Trophoblast cell (in vitro differentiated cells and primary cell): Measurements from ENCODE around the gene PCYT2.

ENCODE experiments used
- DNase-seq, 2 donors: peaks; one replicate each; pipeline ENCODE4 v3.0.0-alpha.2; 2016
- H2AFZ ChIP-seq: 2 replicates; pipeline ENCODE4 v1.6.1; 2013; ENCODE audit warnings: low read length, moderate library complexity, mild to moderate bottlenecking; ENCODE audit not compliant: insufficient read depth, poor library complexity
- H2AK5ac ChIP-seq: 2 replicates; pipeline ENCODE4 v1.6.1; 2013; ENCODE audit warnings: mild to moderate bottlenecking, low read length
- H2BK120ac ChIP-seq: 2 replicates; pipeline ENCODE4 v1.6.1; 2013; ENCODE audit warnings: low read length, mild to moderate bottlenecking, moderate library complexity; ENCODE audit not compliant: insufficient read depth, poor library complexity
- H2BK12ac ChIP-seq: 2 replicates; pipeline ENCODE4 v1.6.1; 2013; ENCODE audit warnings: mild to moderate bottlenecking, low read length, moderate library complexity
- H2BK5ac ChIP-seq: 2 replicates; pipeline ENCODE4 v1.6.1; 2013; ENCODE audit warnings: low read length, low read depth, moderate library complexity, mild to moderate bottlenecking; ENCODE audit not compliant: poor library complexity
- H3K14ac ChIP-seq: 2 replicates; pipeline ENCODE4 v1.6.1; 2013; ENCODE audit warnings: mild to moderate bottlenecking, low read length
- H3K18ac ChIP-seq: 2 replicates; pipeline ENCODE4 v1.6.1; 2013; ENCODE audit warnings: mild to moderate bottlenecking, low read length
- H3K23ac ChIP-seq: 2 replicates; pipeline ENCODE4 v1.6.1; 2013; ENCODE audit warnings: low read length
- H3K27ac ChIP-seq: 2 replicates; pipeline ENCODE4 v1.5.1; 2013; ENCODE audit warnings: low read depth, mild to moderate bottlenecking, inconsistent platforms, low read length, moderate library complexity
- H3K27me3 ChIP-seq: 2 replicates; pipeline ENCODE4 v1.6.1; 2013; ENCODE audit warnings: inconsistent platforms, mild to moderate bottlenecking, low read length, moderate library complexity; ENCODE audit not compliant: insufficient read depth
- H3K36me3 ChIP-seq, 2 experiments: 1 replicate in 1 of 2; 2 replicates in 1 of 2; pipeline ENCODE4 v1.6.1; 2013; ENCODE audit warnings: low read length in 2 of 2, mild to moderate bottlenecking in 2 of 2, moderate library complexity in 1 of 2; ENCODE audit not compliant: insufficient read depth in 2 of 2, control insufficient read depth in 1 of 2
- H3K4ac ChIP-seq: 2 replicates; pipeline ENCODE4 v1.6.1; 2013; ENCODE audit warnings: low read depth, mild to moderate bottlenecking, low read length, moderate library complexity
- H3K4me1 ChIP-seq, 2 experiments: 1 replicate in 1 of 2; 2 replicates in 1 of 2; pipeline ENCODE4 v1.6.1; 2013; ENCODE audit warnings: low read length in 2 of 2, mild to moderate bottlenecking in 2 of 2, moderate library complexity in 1 of 2; ENCODE audit not compliant: insufficient read depth in 2 of 2, control insufficient read depth in 1 of 2
- H3K4me2 ChIP-seq: 2 replicates; pipeline ENCODE4 v1.6.1; 2013; ENCODE audit warnings: inconsistent platforms, mild to moderate bottlenecking, low read length, moderate library complexity
- H3K4me3 ChIP-seq: 2 replicates; pipeline ENCODE4 v1.5.1; 2013; ENCODE audit warnings: mild to moderate bottlenecking, low read depth, low read length, inconsistent platforms
- H3K79me1 ChIP-seq: one replicate; pipeline ENCODE4 v1.6.1; 2013; ENCODE audit warnings: low read length
- H3K79me2 ChIP-seq: 2 replicates; pipeline ENCODE4 v1.6.1; 2013; ENCODE audit warnings: low read length, mild to moderate bottlenecking; ENCODE audit not compliant: control insufficient read depth, insufficient read depth, poor library complexity
- H3K9ac ChIP-seq: 2 replicates; pipeline ENCODE4 v1.6.1; 2013; ENCODE audit warnings: mild to moderate bottlenecking, low read length
- H3K9me3 ChIP-seq: 2 replicates; pipeline ENCODE4 v1.6.1; 2013; ENCODE audit warnings: low read depth, mild to moderate bottlenecking, control low read depth, inconsistent platforms, low read length; ENCODE audit not compliant: insufficient read depth
- H4K12ac ChIP-seq: 2 replicates; pipeline ENCODE4 v1.6.1; 2013; ENCODE audit warnings: low read depth, mild to moderate bottlenecking, low read length, moderate library complexity
- H4K8ac ChIP-seq: 2 replicates; pipeline ENCODE4 v1.6.1; 2013; ENCODE audit warnings: low read depth, mild to moderate bottlenecking, low read length, moderate library complexity
- H4K91ac ChIP-seq: one replicate; pipeline ENCODE4 v1.6.1; 2013; ENCODE audit warnings: low read depth, mild to moderate bottlenecking, low read length, moderate library complexity
- WGBS: extraction: QIAGEN DNeasy Blood & Tissue Kit; methylation state at CpG from one replicate; pipeline ENCODE4 v1.1.7; 2013; ENCODE audit warnings: missing lambda C conversion rate; ENCODE audit not compliant: insufficient read length, insufficient coverage; ENCODE audit errors: extremely low coverage; 5-methylcytosine and 5-hydroxymethylcytosine counted together

Gene PCYT2

GRCh38 chr17:81884968-81885367 lies 26.2 kb downstream of the PCYT2 start:
- no peak for DNase-seq
- no peak overlapping the region for H2AFZ ChIP-seq
- no peak overlapping the region for H3K14ac ChIP-seq
- no peak overlapping the region for H2BK5ac ChIP-seq
- H3K4me3 ChIP-seq, result no peak overlapping the region
- peaks cover 2% of the 10 kb centered on the region for H3K79me2 ChIP-seq
- H3K27ac ChIP-seq, result no peak overlapping the region
- no peak overlapping the region for H3K4me2 ChIP-seq
- H3K27me3 ChIP-seq, result no peaks in the 10 kb centered on the region
- peaks cover 57 to 68% of the 10 kb centered on the region in 2 experiments for H3K36me3 ChIP-seq
- no peak overlapping the region for H2AK5ac ChIP-seq
- no peaks in the 10 kb centered on the region for H3K4me1 ChIP-seq
- no peak overlapping the region for H2BK12ac ChIP-seq
- peaks cover 4% of the 10 kb centered on the region for H3K9me3 ChIP-seq
- H3K4ac ChIP-seq, result no peak overlapping the region
- WGBS, result no CpG with 5 or more reads among the region's 5 CpGs
- no peak overlapping the region for H4K91ac ChIP-seq
- H3K79me1 ChIP-seq, result no peaks in the 10 kb centered on the region
- no peak overlapping the region for H3K18ac ChIP-seq
- H2BK120ac ChIP-seq, result no peak overlapping the region
- no peak overlapping the region for H3K9ac ChIP-seq
- H4K8ac ChIP-seq, result no peak overlapping the region
- no peak overlapping the region for H4K12ac ChIP-seq
- no peak overlapping the region for H3K23ac ChIP-seq

- Histone ChIP-seq H2BK120ac (no peak overlapping the region), H3K4me2 (no peak overlapping the region), H3K79me1 (no peaks in the 10 kb centered on the region), H3K9me3 (peaks cover 4% of the 10 kb centered on the region), H3K36me3 (peaks cover 58 to 64% of the 10 kb centered on the region in 2 experiments), H2BK5ac (no peak overlapping the region), H3K79me2 (peaks cover 2% of the 10 kb centered on the region), H4K12ac (no peak overlapping the region), H3K4me3 (no peak overlapping the region), H3K4ac (no peak overlapping the region), H3K27ac (no peak overlapping the region), H3K4me1 (no peaks in the 10 kb centered on the region), H3K14ac (no peak overlapping the region), H3K18ac (no peak overlapping the region), H2AK5ac (no peak overlapping the region), H4K8ac (no peak overlapping the region), H2AFZ (no peak overlapping the region), H3K23ac (no peak overlapping the region), H2BK12ac (no peak overlapping the region), H4K91ac (no peak overlapping the region), H3K27me3 (no peaks in the 10 kb centered on the region), H3K9ac (no peak overlapping the region)
- no peak for DNase-seq
- WGBS, result no CpG with 5 or more reads among the region's 11 CpGs
Measured at GRCh38 chr17:81884520-81884919, 26.7 kb downstream of the PCYT2 start.

GRCh38 chr17:81879121-81879520 lies 32.1 kb downstream of the PCYT2 start:
- no peak for DNase-seq
- H3K9ac ChIP-seq, result no peak overlapping the region

GRCh38 chr17:81878294-81878693 lies 32.9 kb downstream of the PCYT2 start:
- H3K27me3 ChIP-seq, result no peaks in the 10 kb centered on the region
- H4K91ac ChIP-seq, result no peak overlapping the region
- no peak overlapping the region for H3K4me3 ChIP-seq
- H2BK5ac ChIP-seq, result no peak overlapping the region
- H3K14ac ChIP-seq, result no peak overlapping the region
- H4K12ac ChIP-seq, result no peak overlapping the region
- no peak overlapping the region for H2AK5ac ChIP-seq
- no peak overlapping the region for H4K8ac ChIP-seq
- H3K9ac ChIP-seq, result no peak overlapping the region
- H3K18ac ChIP-seq, result no peak overlapping the region
- no peak overlapping the region for H3K4ac ChIP-seq
- H2BK12ac ChIP-seq, result no peak overlapping the region
- H2AFZ ChIP-seq, result no peak overlapping the region
- H3K27ac ChIP-seq, result no peak overlapping the region
- H3K23ac ChIP-seq, result no peak overlapping the region
- H3K36me3 ChIP-seq, result peaks cover 14 to 19% of the 10 kb centered on the region in 2 experiments
- WGBS, result no CpG with 5 or more reads among the region's 3 CpGs
- H2BK120ac ChIP-seq, result no peak overlapping the region
- no peak for DNase-seq
- no peaks in the 10 kb centered on the region for H3K79me2 ChIP-seq
- no peaks in the 10 kb centered on the region for H3K79me1 ChIP-seq
- no peaks in the 10 kb centered on the region for H3K4me1 ChIP-seq
- H3K4me2 ChIP-seq, result no peak overlapping the region
- H3K9me3 ChIP-seq, result peaks cover 1% of the 10 kb centered on the region

More at GRCh38 chr17:81879121-81879520, 32.1 kb downstream of the PCYT2 start:
- H3K4me2 ChIP-seq, result no peak overlapping the region
- no peak overlapping the region for H2BK5ac ChIP-seq
- H3K18ac ChIP-seq, result no peak overlapping the region
- H3K27ac ChIP-seq, result no peak overlapping the region
- H4K12ac ChIP-seq, result no peak overlapping the region
- no peak overlapping the region for H2BK120ac ChIP-seq
- H2BK12ac ChIP-seq, result no peak overlapping the region
- H3K23ac ChIP-seq, result no peak overlapping the region
- H3K4ac ChIP-seq, result no peak overlapping the region
- no peaks in the 10 kb centered on the region for H3K27me3 ChIP-seq
- no peaks in the 10 kb centered on the region for H3K79me2 ChIP-seq
- no peak overlapping the region for H2AK5ac ChIP-seq
- no peak overlapping the region for H3K14ac ChIP-seq
- H4K91ac ChIP-seq, result no peak overlapping the region
- no CpG with 5 or more reads among the region's 5 CpGs for WGBS
- no peak overlapping the region for H3K4me3 ChIP-seq
- H2AFZ ChIP-seq, result no peak overlapping the region
- no peaks in the 10 kb centered on the region for H3K4me1 ChIP-seq
- peaks cover 20% of the 10 kb centered on the region in 2 experiments for H3K36me3 ChIP-seq
- no peak overlapping the region for H4K8ac ChIP-seq
- no peaks in the 10 kb centered on the region for H3K79me1 ChIP-seq
- H3K9me3 ChIP-seq, result peaks cover 1% of the 10 kb centered on the region
